PC-9 (cell line): ENCODE results near the gene ANLN. TPM values are rescaled to one million over a fixed set of nuclear protein-coding genes. Genes with fewer than 3 reads are reported as not detected.

Experiments
- BruUV-seq: library from RNA; stranded (reverse); fragments of 400-500 nt; replicated peaks from 2 replicates; lab custom pipeline; 2021; lab: Mats Ljungman, UMichigan
- CTCF ChIA-PET: fragments of 300-600 bp; sonication (Branson Sonifier 250); formaldehyde crosslinking; loops from one replicate; lab custom pipeline; 2022; ENCODE audit warnings: antibody characterized with exemption; lab: Charles Lee
- POLR2A ChIA-PET: fragments of 300-600 bp; sonication (Branson Sonifier 250); formaldehyde crosslinking; loops from one replicate; lab custom pipeline; 2022; ENCODE audit warnings: antibody characterized with exemption; ENCODE audit not compliant: unreplicated experiment; lab: Charles Lee
- DNase-seq, 2 experiments: peaks; one replicate each; pipeline versions ENCODE4 v3.0.0 to v3.0.0-alpha.2; 2015 to 2022; ENCODE audit warnings: mixed read lengths in 1 of 2
- H2AFZ ChIP-seq: fragments of 200-600 bp; sonication (generic); 2 replicates; pipeline ENCODE4 v1.8.1; 2017; ENCODE audit warnings: antibody characterized with exemption
- H3F3A ChIP-seq: fragments of 200-600 bp; sonication (generic); 2 replicates; pipeline ENCODE4 v1.8.1; 2017; ENCODE audit warnings: antibody characterized with exemption, mild to moderate bottlenecking, low read depth; ENCODE audit not compliant: insufficient read depth
- H3K27ac ChIP-seq: fragments of 200-600 bp; sonication (generic); 2 replicates; pipeline ENCODE4 v1.6.1; 2016; ENCODE audit warnings: mixed run types
- H3K27me3 ChIP-seq: fragments of 200-600 bp; sonication (generic); 2 replicates; pipeline ENCODE4 v1.6.1; 2016; ENCODE audit warnings: low read depth, mixed run types; ENCODE audit not compliant: insufficient read depth
- H3K36me3 ChIP-seq: fragments of 200-600 bp; sonication (generic); 2 replicates; pipeline ENCODE4 v1.6.1; 2016; ENCODE audit warnings: low read depth, mixed run types
- H3K4me1 ChIP-seq: fragments of 200-600 bp; sonication (generic); replicated peaks from 2 replicates; pipeline ENCODE4 v1.6.1; 2016; ENCODE audit warnings: mixed run types; ENCODE audit not compliant: insufficient read depth
- H3K4me2 ChIP-seq: fragments of 200-600 bp; sonication (generic); 2 replicates; pipeline ENCODE4 v1.6.1; 2017; ENCODE audit warnings: mixed run types
- H3K4me3 ChIP-seq: fragments of 200-600 bp; sonication (generic); 2 replicates; pipeline ENCODE4 v1.6.1; 2016; ENCODE audit warnings: mixed run types
- H3K79me2 ChIP-seq: fragments of 200-600 bp; sonication (generic); 2 replicates; pipeline ENCODE4 v1.6.1; 2017; ENCODE audit warnings: low read depth, mixed run types
- H3K9me2 ChIP-seq: fragments of 200-600 bp; sonication (generic); 2 replicates; pipeline ENCODE4 v1.8.1; 2017; ENCODE audit warnings: mild to moderate bottlenecking; ENCODE audit not compliant: insufficient read depth
- H3K9me3 ChIP-seq: fragments of 200-600 bp; sonication (generic); 2 replicates; pipeline ENCODE4 v1.8.1; 2016; ENCODE audit warnings: low read depth; ENCODE audit not compliant: insufficient read depth
- H4K20me1 ChIP-seq: fragments of 200-600 bp; sonication (generic); 2 replicates; pipeline ENCODE4 v1.8.1; 2017; ENCODE audit not compliant: insufficient read depth
- CTCF ChIP-seq: fragments of 200-600 bp; sonication (generic); conservative IDR thresholded peaks from 2 replicates; pipeline ENCODE4 v1.6.1; 2017; ENCODE audit warnings: mixed run types, antibody characterized with exemption, mild to moderate bottlenecking, moderate library complexity
- EZH2 ChIP-seq: fragments of 200-600 bp; sonication (generic); IDR thresholded peaks from 2 replicates; pipeline ENCODE4 v1.8.0; 2017; ENCODE audit warnings: antibody characterized with exemption, low read depth
- intact Hi-C: fragments of 100-400 bp; cut with micrococcal nuclease; formaldehyde crosslinking; loops from one replicate; pipeline ENCODE4 v1.10.0; 2022; ENCODE audit not compliant: unreplicated experiment
- total RNA-seq: library from RNA; stranded (reverse); gene quantifications from 2 replicates; pipeline ENCODE4 v1.2.3, GENCODE V29; 2021

ANLN gene
- total RNA-seq, 1 experiment from 2014 or later: 262 TPM

GRCh38 chr7:36349626-36350025, 40.0 kb upstream of the ANLN start:
- intact Hi-C loops: no loop called here
- Histone ChIP-seq H3K27ac (no peak overlapping the region), H3K4me3 (no peak overlapping the region), H4K20me1 (no peaks in the 10 kb centered on the region), H3F3A (peaks cover 4% of the 10 kb centered on the region; the same call in 1 of the 2 replicates), H3K4me1 (no peaks in the 10 kb centered on the region), H3K27me3 (no peaks in the 10 kb centered on the region), H3K9me2 (no peaks in the 10 kb centered on the region), H2AFZ (no peak overlapping the region), H3K9me3 (no peaks in the 10 kb centered on the region), H3K36me3 (no peaks in the 10 kb centered on the region), H3K79me2 (no peaks in the 10 kb centered on the region), H3K4me2 (no peak overlapping the region)
- POLR2A ChIA-PET: no interaction called here
- BruUV-seq: no TSS peak
- TF ChIP-seq EZH2: no peak
- no peak for TF ChIP-seq CTCF
- DNase-seq: no peak
- CTCF ChIA-PET: no interaction called here

GRCh38 chr7:36355490-36355889, 34.2 kb upstream of the ANLN start:
- H3K9me2 ChIP-seq: no peaks in the 10 kb centered on the region; the same call in 1 of the 2 replicates
- H3K4me1 ChIP-seq: no peaks in the 10 kb centered on the region
- no peaks in the 10 kb centered on the region for H4K20me1 ChIP-seq
- H3K27ac ChIP-seq: no peak overlapping the region
- no peak for DNase-seq
- no peaks in the 10 kb centered on the region for H3K9me3 ChIP-seq
- H3F3A ChIP-seq: peaks cover 3% of the 10 kb centered on the region; the same call in 1 of the 2 replicates
- H3K36me3 ChIP-seq: no peaks in the 10 kb centered on the region
- intact Hi-C loops: no loop called here
- POLR2A ChIA-PET: interaction anchor here (0.7 to 0.8 kb wide), 2 partner anchors 65 to 168 kb away, joined by 3 to 5 read pairs; no protein-coding TSS in a partner anchor
- CTCF ChIA-PET: no interaction called here
- no peaks in the 10 kb centered on the region for H3K27me3 ChIP-seq
- no peak overlapping the region for H3K4me3 ChIP-seq
- H3K4me2 ChIP-seq: no peak overlapping the region
- no TSS peak for BruUV-seq
- H2AFZ ChIP-seq: no peak overlapping the region
- TF ChIP-seq CTCF (no peak), EZH2 (no peak)
- H3K79me2 ChIP-seq: no peaks in the 10 kb centered on the region

- Histone ChIP-seq H3K9me2 (no peaks in the 10 kb centered on the region; the same call in 1 of the 2 replicates), H3F3A (peaks cover 3% of the 10 kb centered on the region; the same call in 1 of the 2 replicates), H2AFZ (no peak overlapping the region), H3K79me2 (no peaks in the 10 kb centered on the region), H3K4me2 (no peak overlapping the region), H3K9me3 (no peaks in the 10 kb centered on the region), H3K27me3 (no peaks in the 10 kb centered on the region), H3K4me3 (no peak overlapping the region), H3K36me3 (no peaks in the 10 kb centered on the region), H3K27ac (no peak overlapping the region), H3K4me1 (no peaks in the 10 kb centered on the region), H4K20me1 (no peaks in the 10 kb centered on the region)
- no peak for TF ChIP-seq CTCF
- no peak for TF ChIP-seq EZH2
- BruUV-seq: no TSS peak
- ChIA-PET POLR2A (no interaction called here), CTCF (no interaction called here)
- intact Hi-C loops: no loop called here
- DNase-seq: no peak
Measured at GRCh38 chr7:36357054-36357453, 32.6 kb upstream of the ANLN start.
